GM19324 (cell line): ENCODE data around the gene SPAAR.
"Not testable (repeated sequence)": the region's sequence is repeated elsewhere in the genome, so short reads cannot be mapped to it uniquely, and the experiment has no call there.

Experiments
- ATAC-seq: cut with Tn5 transposase; IDR thresholded peaks from one replicate; pipeline ENCODE4 v1.9.1; 2021; ENCODE audit warnings: mild to moderate bottlenecking, moderate library complexity; ENCODE audit not compliant: unreplicated experiment, low FRiP score

The SPAAR gene

DNA sequence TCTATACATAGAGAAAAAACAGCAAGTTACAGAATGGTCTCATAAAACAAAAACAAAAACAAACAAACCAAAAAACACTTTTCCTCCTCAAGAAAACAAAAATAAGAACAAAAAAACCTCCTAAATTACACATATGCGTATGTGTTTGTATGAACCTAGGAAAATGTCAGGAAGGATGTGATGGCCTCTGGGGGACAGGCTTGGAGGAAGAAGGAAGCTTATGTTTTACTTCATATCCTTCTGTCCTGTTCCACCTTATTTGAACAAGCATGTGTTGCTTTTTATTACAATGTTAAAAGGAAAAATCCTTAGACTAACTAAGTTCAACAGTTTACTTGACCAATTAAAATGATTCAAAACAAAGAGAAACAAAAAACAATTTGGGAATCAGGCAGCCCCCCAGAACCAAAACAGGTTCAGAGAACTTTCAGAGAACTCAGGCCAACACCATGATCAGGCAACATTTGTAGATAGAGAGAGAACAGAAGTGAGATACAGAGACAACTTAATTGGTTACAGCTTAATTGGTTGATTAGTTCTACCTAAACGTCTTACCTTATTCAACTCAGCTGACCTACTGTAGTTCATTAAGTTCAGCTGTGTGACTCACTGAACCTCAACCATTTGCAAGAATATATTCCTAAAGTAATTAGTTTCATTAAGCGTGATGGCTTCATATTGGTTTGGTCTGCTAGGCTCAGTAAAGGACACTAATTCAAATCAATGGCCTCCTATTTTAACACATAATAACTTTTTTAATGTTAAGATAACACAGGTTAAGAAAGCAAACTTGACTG lies 10.1 kb downstream of the SPAAR start:
- ATAC-seq, result no peak

GRCh38 chr9:35920051-35920620 lies 10.8 kb downstream of the SPAAR start:
- no peak for ATAC-seq

- ATAC-seq, result no peak
Observed at GRCh38 chr9:35923598-35923926, 14.3 kb downstream of the SPAAR start.

- ATAC-seq, result no peak
Observed at GRCh38 chr9:35923927-35924763, 14.9 kb downstream of the SPAAR start.

DNA sequence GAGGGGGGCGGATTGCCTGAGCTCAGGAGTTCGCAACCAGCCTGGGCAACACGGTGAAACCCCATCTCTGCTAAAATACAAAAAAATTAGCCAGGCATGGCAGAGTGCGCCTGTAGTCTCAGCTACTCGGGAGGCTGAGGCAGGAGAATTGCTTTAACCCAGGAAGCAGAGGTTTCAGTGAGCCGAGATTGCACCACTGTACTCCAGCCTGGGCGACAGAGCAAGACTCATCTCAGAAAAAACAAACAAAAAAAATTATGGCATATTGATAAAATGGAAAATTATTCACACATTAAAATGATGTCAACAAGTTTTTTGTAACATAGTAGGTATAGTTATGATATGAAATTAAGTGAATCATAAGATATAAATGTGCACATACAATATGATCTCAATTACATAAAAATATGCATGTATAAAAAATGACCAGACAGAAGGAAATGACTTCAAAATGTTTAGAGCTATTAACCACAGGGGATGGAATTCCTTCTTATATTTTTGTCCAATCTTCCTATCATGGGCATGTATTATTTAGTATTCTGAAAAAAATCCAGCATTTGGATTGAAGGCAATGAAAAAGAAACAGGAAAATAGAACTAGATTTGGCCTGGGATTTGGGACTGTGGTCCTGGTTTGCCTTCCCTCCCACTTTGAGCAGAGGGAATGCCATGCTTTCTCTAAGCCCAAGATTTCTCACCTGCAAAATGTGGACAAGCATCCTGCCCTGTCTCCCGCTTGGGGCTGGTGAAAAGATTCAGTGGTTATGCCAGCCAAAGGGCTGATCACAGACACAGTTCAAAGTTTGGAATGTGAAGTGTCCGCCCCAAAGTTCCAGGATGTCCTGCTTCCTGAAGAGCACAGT lies 19.5 kb downstream of the SPAAR start:
- ATAC-seq, result no peak

DNA sequence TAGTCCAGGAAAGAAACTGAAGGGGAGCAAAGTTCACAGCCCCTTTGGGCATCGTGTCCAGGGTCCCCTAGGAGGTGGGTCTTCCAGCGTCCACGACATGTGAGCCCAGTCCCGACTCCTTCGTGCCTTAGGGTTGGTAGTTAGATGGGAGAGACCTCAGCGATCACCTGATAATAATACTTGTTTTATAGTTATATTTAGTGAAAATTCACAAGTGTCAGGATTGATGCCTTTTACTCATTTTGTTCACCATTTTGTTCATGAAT lies 20.1 kb downstream of the SPAAR start:
- no peak for ATAC-seq

DNA sequence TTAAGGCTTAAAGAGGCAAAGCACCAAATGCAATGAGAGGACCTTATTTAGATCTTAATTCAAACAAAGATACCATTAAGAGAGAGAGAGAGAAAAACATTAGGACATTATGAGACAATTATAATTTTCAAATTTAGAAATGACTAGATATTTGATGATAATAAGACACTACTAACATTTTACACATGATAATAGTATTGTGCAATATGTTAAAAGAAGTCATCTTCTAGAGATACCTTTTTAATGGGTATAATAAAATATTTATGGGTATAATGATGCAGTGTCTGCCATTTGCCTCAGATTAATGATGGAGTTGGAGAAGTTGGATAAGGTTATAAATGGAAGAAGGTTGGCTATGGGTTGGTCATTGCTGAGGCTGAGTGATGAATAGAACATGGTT lies 21.2 kb downstream of the SPAAR start:
- ATAC-seq, result no peak

- ATAC-seq, result no peak
Observed at GRCh38 chr9:35930989-35931388, 21.7 kb downstream of the SPAAR start.

- ATAC-seq, result no peak
Observed at GRCh38 chr9:35932735-35933134, 23.4 kb downstream of the SPAAR start.

DNA sequence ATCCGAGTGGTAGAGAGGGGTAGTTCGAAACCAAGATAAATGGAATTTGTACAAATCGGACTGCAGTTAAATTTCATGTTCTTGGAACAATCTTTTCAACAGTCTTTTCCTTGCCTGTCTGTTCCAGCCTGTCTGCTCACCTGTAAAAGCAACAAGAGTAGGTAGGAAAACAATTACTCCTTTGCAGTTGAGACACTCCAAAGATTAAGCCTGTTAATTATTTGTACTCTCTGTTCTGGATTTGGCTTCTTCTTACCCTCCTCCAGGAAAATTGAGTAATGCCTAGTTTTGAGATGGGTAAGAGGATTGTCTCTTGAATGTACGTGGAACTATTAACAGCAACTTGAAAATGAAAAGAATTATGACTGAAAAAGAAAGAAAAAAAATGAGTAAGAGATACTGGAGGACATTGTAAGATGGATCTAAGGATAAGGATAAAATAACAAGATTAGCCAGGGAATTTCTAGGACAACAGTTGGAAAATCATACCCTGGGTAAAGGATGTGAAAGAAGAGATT lies 24.3 kb downstream of the SPAAR start:
- ATAC-seq, result no peak

DNA sequence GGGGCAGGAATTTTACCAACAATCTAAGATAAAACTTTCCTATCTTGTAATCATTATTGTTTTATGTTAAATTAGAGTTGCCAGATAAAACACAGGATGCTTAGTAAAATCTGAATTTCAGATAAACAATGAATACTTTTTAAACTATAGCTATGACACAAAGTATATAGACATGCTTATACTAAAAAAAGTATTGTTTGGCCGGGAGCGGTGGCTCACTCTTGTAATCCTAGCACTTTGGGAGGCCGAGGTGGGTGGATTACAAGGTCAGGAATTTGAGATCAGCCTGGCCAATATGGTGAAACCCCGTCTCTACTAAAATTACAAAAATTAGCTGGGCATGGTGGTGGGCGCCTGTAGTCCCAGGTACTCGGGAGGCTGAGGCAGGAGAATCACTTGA lies 24.8 kb downstream of the SPAAR start:
- ATAC-seq, result not testable (repeated sequence)

DNA sequence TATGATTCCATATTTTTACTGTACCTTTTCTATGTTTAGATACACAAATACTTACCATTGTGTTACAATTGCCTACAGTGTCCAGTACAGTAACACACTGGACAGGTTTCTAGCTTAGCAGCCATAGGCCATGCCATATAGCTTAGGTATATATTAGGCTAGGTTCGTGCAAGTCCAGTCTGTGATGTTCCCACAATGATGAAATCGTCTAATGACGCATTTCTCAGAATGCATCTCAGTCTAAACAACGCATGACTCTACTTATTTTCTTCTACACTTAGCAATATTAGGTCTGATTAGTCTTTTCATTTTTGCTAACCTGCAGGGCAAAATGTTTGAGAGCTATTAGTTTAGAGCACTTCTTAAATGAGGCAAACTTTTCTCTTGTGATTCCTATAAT lies 26.0 kb downstream of the SPAAR start:
- ATAC-seq, result no peak

GRCh38 chr9:35935755-35936509 lies 26.6 kb downstream of the SPAAR start:
- no peak for ATAC-seq

DNA sequence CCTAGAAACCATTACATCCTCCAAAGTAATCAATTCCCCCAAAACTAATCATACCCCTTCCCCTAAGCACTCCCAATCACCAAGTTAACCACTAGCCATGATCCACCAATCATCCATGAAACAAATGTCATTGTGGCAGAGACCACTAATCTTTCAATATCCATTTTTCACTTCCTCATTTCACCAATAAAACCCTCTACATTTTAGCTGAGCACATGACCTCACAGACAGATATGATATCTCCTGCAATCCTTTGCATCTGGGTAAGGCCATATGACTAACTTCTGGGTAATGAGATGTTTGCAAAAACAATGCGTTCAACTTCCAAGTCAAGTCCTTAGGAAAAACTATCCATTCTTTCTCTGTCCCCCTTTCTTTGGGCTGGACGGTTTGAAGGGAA lies 27.9 kb downstream of the SPAAR start:
- ATAC-seq, result no peak

GRCh38 chr9:35938474-35939356 lies 29.4 kb downstream of the SPAAR start:
- no peak for ATAC-seq

- no peak for ATAC-seq
Observed at GRCh38 chr9:35939679-35940250, 30.5 kb downstream of the SPAAR start.

DNA sequence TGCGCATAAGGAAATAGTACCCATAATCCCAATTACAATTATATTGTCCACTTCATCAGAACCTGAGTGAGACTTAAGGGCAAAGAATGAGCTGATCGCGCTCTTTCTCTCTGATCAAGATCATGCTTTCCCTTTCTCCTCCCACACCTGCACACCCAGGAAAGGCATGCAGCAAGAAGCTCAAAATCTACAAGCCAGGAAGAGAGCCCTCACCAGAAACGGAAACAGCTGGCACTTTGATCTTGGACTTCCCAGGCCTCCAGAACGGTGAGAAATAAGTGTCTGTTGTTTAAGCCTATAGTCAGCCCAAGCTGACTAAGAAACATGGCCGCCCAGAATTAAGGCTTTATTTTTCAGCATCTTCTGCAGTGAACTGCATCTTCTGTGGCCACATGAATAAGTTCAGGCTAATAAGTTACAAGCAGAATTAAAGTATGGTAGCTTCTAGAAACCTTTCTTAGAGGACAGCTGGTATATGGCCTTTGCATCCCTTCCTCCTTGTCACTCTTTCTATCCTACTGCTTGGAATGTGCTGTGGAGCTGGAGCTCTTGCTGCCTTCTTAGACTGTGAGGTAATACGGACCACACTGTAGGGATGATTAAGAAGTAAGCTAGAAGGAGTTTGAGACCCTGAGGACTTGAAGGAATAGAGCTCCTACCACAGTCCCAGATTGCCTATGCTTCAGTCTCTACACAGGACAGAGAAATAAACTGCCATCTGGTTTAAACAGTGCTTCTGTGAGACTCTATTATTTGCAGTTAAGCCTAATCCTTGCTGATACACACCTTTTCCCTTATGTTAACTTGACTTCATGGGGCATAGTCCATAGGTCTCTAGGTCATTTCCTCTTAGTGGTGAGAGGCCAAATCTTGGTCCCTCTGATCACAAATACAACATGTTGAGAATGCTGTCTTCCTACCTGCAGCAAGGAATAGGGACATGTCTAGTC lies 31.4 kb downstream of the SPAAR start:
- ATAC-seq, result no peak

DNA sequence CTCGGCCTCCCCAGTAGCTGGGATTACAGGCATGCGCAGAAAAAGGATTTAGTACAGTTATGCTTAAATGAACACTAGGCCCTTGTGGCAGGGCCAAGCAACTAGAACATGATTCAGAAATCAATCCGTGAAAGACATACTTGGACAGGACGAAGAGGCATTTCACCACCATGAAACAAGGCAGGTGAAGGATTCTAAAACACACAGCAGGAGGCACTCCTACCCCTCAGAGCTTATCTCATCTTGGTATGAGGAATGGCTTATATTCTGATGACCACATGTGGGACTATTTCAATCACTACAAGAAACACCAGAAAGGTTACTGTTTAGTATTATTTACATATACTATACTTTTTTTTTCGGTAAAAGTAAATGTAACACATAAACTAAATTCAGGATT lies 33.0 kb downstream of the SPAAR start:
- ATAC-seq, result no peak
